Trophoblast cell (in vitro differentiated cells and primary cell): Measurements from ENCODE around the gene PLAC8L1.
"Not testable (repeated sequence)": the region's sequence is repeated elsewhere in the genome, so short reads cannot be mapped to it uniquely, and the experiment has no call there.

Experiments
- DNase-seq, 2 donors: peaks; one replicate each; pipeline ENCODE4 v3.0.0-alpha.2; 2016
- H2AFZ ChIP-seq: 2 replicates; pipeline ENCODE4 v1.6.1; 2013; ENCODE audit warnings: low read length, moderate library complexity, mild to moderate bottlenecking; ENCODE audit not compliant: insufficient read depth, poor library complexity
- H2AK5ac ChIP-seq: 2 replicates; pipeline ENCODE4 v1.6.1; 2013; ENCODE audit warnings: mild to moderate bottlenecking, low read length
- H2BK120ac ChIP-seq: 2 replicates; pipeline ENCODE4 v1.6.1; 2013; ENCODE audit warnings: low read length, mild to moderate bottlenecking, moderate library complexity; ENCODE audit not compliant: insufficient read depth, poor library complexity
- H2BK12ac ChIP-seq: 2 replicates; pipeline ENCODE4 v1.6.1; 2013; ENCODE audit warnings: mild to moderate bottlenecking, low read length, moderate library complexity
- H2BK5ac ChIP-seq: 2 replicates; pipeline ENCODE4 v1.6.1; 2013; ENCODE audit warnings: low read length, low read depth, moderate library complexity, mild to moderate bottlenecking; ENCODE audit not compliant: poor library complexity
- H3K14ac ChIP-seq: 2 replicates; pipeline ENCODE4 v1.6.1; 2013; ENCODE audit warnings: mild to moderate bottlenecking, low read length
- H3K18ac ChIP-seq: 2 replicates; pipeline ENCODE4 v1.6.1; 2013; ENCODE audit warnings: mild to moderate bottlenecking, low read length
- H3K23ac ChIP-seq: 2 replicates; pipeline ENCODE4 v1.6.1; 2013; ENCODE audit warnings: low read length
- H3K27ac ChIP-seq: 2 replicates; pipeline ENCODE4 v1.5.1; 2013; ENCODE audit warnings: low read depth, mild to moderate bottlenecking, inconsistent platforms, low read length, moderate library complexity
- H3K27me3 ChIP-seq: 2 replicates; pipeline ENCODE4 v1.6.1; 2013; ENCODE audit warnings: inconsistent platforms, mild to moderate bottlenecking, low read length, moderate library complexity; ENCODE audit not compliant: insufficient read depth
- H3K36me3 ChIP-seq, 2 experiments: 1 replicate in 1 of 2; 2 replicates in 1 of 2; pipeline ENCODE4 v1.6.1; 2013; ENCODE audit warnings: low read length in 2 of 2, mild to moderate bottlenecking in 2 of 2, moderate library complexity in 1 of 2; ENCODE audit not compliant: insufficient read depth in 2 of 2, control insufficient read depth in 1 of 2
- H3K4ac ChIP-seq: 2 replicates; pipeline ENCODE4 v1.6.1; 2013; ENCODE audit warnings: low read depth, mild to moderate bottlenecking, low read length, moderate library complexity
- H3K4me1 ChIP-seq, 2 experiments: 1 replicate in 1 of 2; 2 replicates in 1 of 2; pipeline ENCODE4 v1.6.1; 2013; ENCODE audit warnings: low read length in 2 of 2, mild to moderate bottlenecking in 2 of 2, moderate library complexity in 1 of 2; ENCODE audit not compliant: insufficient read depth in 2 of 2, control insufficient read depth in 1 of 2
- H3K4me2 ChIP-seq: 2 replicates; pipeline ENCODE4 v1.6.1; 2013; ENCODE audit warnings: inconsistent platforms, mild to moderate bottlenecking, low read length, moderate library complexity
- H3K4me3 ChIP-seq: 2 replicates; pipeline ENCODE4 v1.5.1; 2013; ENCODE audit warnings: mild to moderate bottlenecking, low read depth, low read length, inconsistent platforms
- H3K79me1 ChIP-seq: one replicate; pipeline ENCODE4 v1.6.1; 2013; ENCODE audit warnings: low read length
- H3K79me2 ChIP-seq: 2 replicates; pipeline ENCODE4 v1.6.1; 2013; ENCODE audit warnings: low read length, mild to moderate bottlenecking; ENCODE audit not compliant: control insufficient read depth, insufficient read depth, poor library complexity
- H3K9ac ChIP-seq: 2 replicates; pipeline ENCODE4 v1.6.1; 2013; ENCODE audit warnings: mild to moderate bottlenecking, low read length
- H3K9me3 ChIP-seq: 2 replicates; pipeline ENCODE4 v1.6.1; 2013; ENCODE audit warnings: low read depth, mild to moderate bottlenecking, control low read depth, inconsistent platforms, low read length; ENCODE audit not compliant: insufficient read depth
- H4K12ac ChIP-seq: 2 replicates; pipeline ENCODE4 v1.6.1; 2013; ENCODE audit warnings: low read depth, mild to moderate bottlenecking, low read length, moderate library complexity
- H4K8ac ChIP-seq: 2 replicates; pipeline ENCODE4 v1.6.1; 2013; ENCODE audit warnings: low read depth, mild to moderate bottlenecking, low read length, moderate library complexity
- H4K91ac ChIP-seq: one replicate; pipeline ENCODE4 v1.6.1; 2013; ENCODE audit warnings: low read depth, mild to moderate bottlenecking, low read length, moderate library complexity
- WGBS: extraction: QIAGEN DNeasy Blood & Tissue Kit; methylation state at CpG from one replicate; pipeline ENCODE4 v1.1.7; 2013; ENCODE audit warnings: missing lambda C conversion rate; ENCODE audit not compliant: insufficient read length, insufficient coverage; ENCODE audit errors: extremely low coverage; 5-methylcytosine and 5-hydroxymethylcytosine counted together

The PLAC8L1 gene

DNA sequence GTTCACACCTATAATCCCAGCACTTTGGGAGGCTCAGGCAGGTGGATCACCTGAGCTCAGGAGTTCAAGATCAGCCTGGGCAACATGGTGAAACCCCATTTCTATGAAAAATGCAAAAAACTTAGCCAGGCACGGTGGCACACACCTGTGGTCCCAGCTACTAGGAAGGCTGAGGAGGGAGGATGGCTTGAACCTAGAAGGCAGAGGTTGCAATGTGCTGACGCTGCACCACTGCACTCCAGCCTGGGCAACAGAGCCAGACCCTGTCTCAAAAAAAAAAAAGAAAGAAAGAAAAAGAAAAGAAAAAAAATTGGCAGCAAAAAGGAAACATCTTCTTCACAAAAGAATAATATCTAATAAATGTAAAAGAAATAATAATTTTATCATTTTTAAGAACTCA lies 3.5 kb upstream of the PLAC8L1 start:
- H3K4me2 ChIP-seq, H3K4ac ChIP-seq, H4K8ac ChIP-seq, H3K18ac ChIP-seq, H2AK5ac ChIP-seq, H3K27me3 ChIP-seq, H3K36me3 ChIP-seq, H2BK120ac ChIP-seq, H3K79me2 ChIP-seq, H4K12ac ChIP-seq, H3K14ac ChIP-seq, H3K9ac ChIP-seq, DNase-seq, H4K91ac ChIP-seq, H2BK12ac ChIP-seq, H3K23ac ChIP-seq, H2BK5ac ChIP-seq, H3K79me1 ChIP-seq, H3K27ac ChIP-seq, H3K9me3 ChIP-seq, H3K4me3 ChIP-seq, H2AFZ ChIP-seq, H3K4me1 ChIP-seq: not testable (repeated sequence)
- whole genome bisulfite sequencing, result no CpG with 5 or more reads among the region's 2 CpGs

DNA sequence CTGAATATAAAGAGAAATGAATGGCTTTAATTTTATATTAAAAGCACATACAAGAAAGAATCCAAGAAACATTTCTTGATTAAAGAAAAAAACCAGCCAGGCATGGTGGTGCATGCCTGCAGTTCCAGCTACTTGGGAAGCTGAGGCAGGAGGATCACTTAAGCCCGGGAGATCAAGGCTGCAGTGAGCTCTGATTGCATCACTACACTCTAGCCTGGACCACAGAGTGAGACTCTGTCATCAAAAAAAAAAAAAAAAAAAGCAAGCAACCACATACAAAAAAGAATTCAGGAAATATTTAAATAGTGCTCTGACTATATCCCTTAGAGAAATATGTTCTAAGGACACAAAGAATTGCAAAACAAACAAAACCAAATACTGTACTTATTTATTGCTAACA lies 2.5 kb upstream of the PLAC8L1 start:
- Histone ChIP-seq H3K14ac (no peak overlapping the region), H3K23ac (no peak overlapping the region), H3K36me3 (peaks cover under 1% of the 10 kb centered on the region in 2 experiments), H4K8ac (no peak overlapping the region), H3K4me3 (no peak overlapping the region), H3K4ac (no peak overlapping the region), H3K4me2 (no peak overlapping the region), H2BK12ac (no peak overlapping the region), H3K9me3 (no peaks in the 10 kb centered on the region), H2BK120ac (no peak overlapping the region), H4K12ac (no peak overlapping the region), H3K79me2 (no peaks in the 10 kb centered on the region), H3K18ac (no peak overlapping the region), H3K79me1 (no peaks in the 10 kb centered on the region), H3K9ac (no peak overlapping the region), H2AFZ (no peak overlapping the region), H3K27me3 (no peaks in the 10 kb centered on the region), H3K27ac (no peak overlapping the region), H2AK5ac (no peak overlapping the region), H3K4me1 (no peaks in the 10 kb centered on the region), H4K91ac (no peak overlapping the region), H2BK5ac (no peak overlapping the region)
- DNase-seq, result no peak
- WGBS, result no CpG with 5 or more reads among the region's 1 CpG

DNA sequence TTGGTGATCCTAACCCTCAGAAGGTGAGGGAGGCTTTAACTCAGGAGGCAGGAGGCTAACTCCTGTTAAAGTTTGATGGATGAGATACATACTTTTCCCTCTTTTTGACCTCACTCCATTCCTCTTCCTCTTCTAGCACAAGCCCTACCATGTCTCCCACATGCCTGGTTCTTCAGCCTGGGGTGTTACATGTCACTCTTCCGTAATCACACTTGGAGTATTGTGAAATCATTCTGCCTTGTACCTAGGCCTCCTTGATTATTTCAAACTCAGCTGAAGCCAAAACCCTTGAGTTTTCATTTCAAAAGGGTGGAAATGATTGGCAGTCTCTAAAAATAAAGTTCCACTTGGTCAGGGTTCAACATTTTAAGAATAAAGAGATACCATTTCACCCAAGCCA lies 1.8 kb downstream of the PLAC8L1 start:
- no peak overlapping the region for H2AFZ ChIP-seq
- no peak overlapping the region for H4K12ac ChIP-seq
- no peak overlapping the region for H2BK120ac ChIP-seq
- no peak overlapping the region for H2AK5ac ChIP-seq
- no peaks in the 10 kb centered on the region for H3K79me2 ChIP-seq
- H3K18ac ChIP-seq, result no peak overlapping the region
- no peaks in the 10 kb centered on the region for H3K27me3 ChIP-seq
- no peaks in the 10 kb centered on the region for H3K36me3 ChIP-seq
- H3K4ac ChIP-seq, result no peak overlapping the region
- no peaks in the 10 kb centered on the region for H3K4me1 ChIP-seq
- no peaks in the 10 kb centered on the region for H3K79me1 ChIP-seq
- peak in 1 of 2 donors; percentile 3 for DNase-seq
- no peak overlapping the region for H3K14ac ChIP-seq
- H3K4me2 ChIP-seq, result no peak overlapping the region
- no peak overlapping the region for H3K23ac ChIP-seq
- H4K91ac ChIP-seq, result no peak overlapping the region
- H3K9me3 ChIP-seq, result no peaks in the 10 kb centered on the region
- WGBS, result no CpG with 5 or more reads among the region's 1 CpG
- no peak overlapping the region for H3K9ac ChIP-seq
- H2BK12ac ChIP-seq, result no peak overlapping the region
- H3K4me3 ChIP-seq, result no peak overlapping the region
- H2BK5ac ChIP-seq, result no peak overlapping the region
- no peak overlapping the region for H4K8ac ChIP-seq
- H3K27ac ChIP-seq, result no peak overlapping the region

DNA sequence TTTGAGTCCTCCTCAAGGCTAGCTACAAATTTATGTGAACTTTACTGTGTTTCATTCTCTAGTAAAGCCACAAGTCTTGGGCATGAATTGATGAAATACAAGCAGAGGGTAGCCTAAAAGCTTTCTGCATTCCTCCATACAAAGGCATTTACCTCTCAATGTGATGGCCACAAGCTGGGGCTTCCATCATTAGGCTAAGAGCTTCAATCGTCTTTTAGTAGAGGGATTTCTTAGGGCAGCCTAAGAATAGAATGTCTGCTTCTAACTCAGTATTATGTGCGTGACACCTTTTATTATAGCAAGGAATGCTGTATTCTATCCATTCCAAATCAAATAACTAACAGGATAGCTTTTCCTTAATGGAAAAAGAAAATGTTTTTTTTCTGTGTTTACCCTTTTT lies 3.7 kb downstream of the PLAC8L1 start:
- Histone ChIP-seq H3K4me3 (no peak overlapping the region), H3K14ac (no peak overlapping the region), H2AK5ac (no peak overlapping the region), H3K23ac (no peak overlapping the region), H3K9ac (no peak overlapping the region), H3K79me2 (no peaks in the 10 kb centered on the region), H4K12ac (no peak overlapping the region), H3K27me3 (no peaks in the 10 kb centered on the region), H3K18ac (no peak overlapping the region), H4K91ac (no peak overlapping the region), H3K79me1 (no peaks in the 10 kb centered on the region), H2AFZ (no peak overlapping the region), H3K4me2 (no peak overlapping the region), H3K36me3 (no peaks in the 10 kb centered on the region), H2BK5ac (no peak overlapping the region), H2BK12ac (no peak overlapping the region), H3K4me1 (no peaks in the 10 kb centered on the region), H2BK120ac (no peak overlapping the region), H3K9me3 (no peaks in the 10 kb centered on the region), H3K4ac (no peak overlapping the region), H3K27ac (no peak overlapping the region), H4K8ac (no peak overlapping the region)
- DNase-seq, result no peak
- no CpG with 5 or more reads among the region's 2 CpGs for WGBS
